NB4 (cell line): ENCODE data around the gene DNAJC24.

ENCODE experiments used
- DNase-seq: peaks from one replicate; pipeline ENCODE4 v3.0.0; 2010; ENCODE audit warnings: low read depth
- H3K4me3 ChIP-seq: one replicate; pipeline ENCODE4 v1.5.1; 2011; ENCODE audit warnings: mild to moderate bottlenecking, low read depth, low read length, moderate library complexity
- CTCF ChIP-seq: IDR thresholded peaks from one replicate; pipeline ENCODE4 v1.5.1; 2012; ENCODE audit warnings: low read depth, low read length
- MAX ChIP-seq: IDR thresholded peaks from 2 replicates; pipeline ENCODE4 v1.6.1; 2011; ENCODE audit warnings: low read depth, low read length
- MYC ChIP-seq: IDR thresholded peaks from 2 replicates; pipeline ENCODE4 v1.6.1; 2011; ENCODE audit warnings: low read depth, low read length
- POLR2A ChIP-seq: IDR thresholded peaks from 2 replicates; pipeline ENCODE4 v1.6.1; 2011; ENCODE audit warnings: mild to moderate bottlenecking; ENCODE audit not compliant: insufficient read length; ENCODE audit errors: extremely low read depth

DNAJC24 gene

GRCh38 chr11:31417816-31418215 is 48.2 kb downstream of the DNAJC24 start:
- no peak for TF ChIP-seq MYC
- no peak for TF ChIP-seq MAX
- TF ChIP-seq CTCF: no peak
- no peak for TF ChIP-seq POLR2A
- no peak for DNase-seq

GRCh38 chr11:31419138-31419537 is 49.5 kb downstream of the DNAJC24 start:
- TF ChIP-seq MYC: no peak
- no peak for TF ChIP-seq CTCF
- TF ChIP-seq POLR2A: no peak
- no peak for TF ChIP-seq MAX
- DNase-seq: no peak
- H3K4me3 ChIP-seq: no peak overlapping the region

More at GRCh38 chr11:31417816-31418215, 48.2 kb downstream of the DNAJC24 start:
- H3K4me3 ChIP-seq: no peak overlapping the region

GRCh38 chr11:31419669-31420068 is 50.0 kb downstream of the DNAJC24 start:
- TF ChIP-seq MAX: no peak
- TF ChIP-seq CTCF: no peak
- TF ChIP-seq MYC: no peak
- TF ChIP-seq POLR2A: no peak
- no peak for DNase-seq
- no peak overlapping the region for H3K4me3 ChIP-seq

GRCh38 chr11:31421820-31422219 is 52.2 kb downstream of the DNAJC24 start:
- H3K4me3 ChIP-seq: no peak overlapping the region
- DNase-seq: no peak
- TF ChIP-seq POLR2A (no peak), CTCF (no peak), MAX (no peak), MYC (no peak)

- H3K4me3 ChIP-seq: no peak overlapping the region
- TF ChIP-seq CTCF: no peak
- no peak for TF ChIP-seq MAX
- no peak for TF ChIP-seq POLR2A
- TF ChIP-seq MYC: no peak
- DNase-seq: no peak
Measured at GRCh38 chr11:31422703-31423102, 53.0 kb downstream of the DNAJC24 start.

GRCh38 chr11:31424652-31425051 is 55.0 kb downstream of the DNAJC24 start:
- no peak overlapping the region for H3K4me3 ChIP-seq
- DNase-seq: no peak
- TF ChIP-seq MAX (no peak), MYC (no peak), CTCF (no peak), POLR2A (no peak)
